IMR-90 (cell line): Measurements from ENCODE around the gene TRIM33.

Experiments
- BHLHE40 ChIP-seq: fragments of 150-350 bp; IDR thresholded peaks from 2 replicates; pipeline ENCODE4 v1.6.1; 2016; ENCODE audit warnings: mild to moderate bottlenecking, low read depth, low read length
- CEBPB ChIP-seq: IDR thresholded peaks from 2 replicates; pipeline ENCODE4 v1.6.1; 2012; ENCODE audit warnings: low read depth, low read length, improper control_type of control experiment
- CTCF ChIP-seq: conservative IDR thresholded peaks from 2 replicates; pipeline ENCODE4 v1.5.1; 2012; ENCODE audit warnings: mild to moderate bottlenecking, low read depth, low read length, improper control_type of control experiment
- ELK1 ChIP-seq: fragments of 150-350 bp; IDR thresholded peaks from 2 replicates; pipeline ENCODE4 v1.6.1; 2016; ENCODE audit warnings: low read depth, mild to moderate bottlenecking, low read length, moderate library complexity, borderline replicate concordance
- FOS ChIP-seq: fragments of 150-350 bp; IDR thresholded peaks from 2 replicates; pipeline ENCODE4 v1.6.1; 2016; ENCODE audit warnings: low read depth, low read length
- MAFK ChIP-seq: IDR thresholded peaks from 2 replicates; pipeline ENCODE4 v1.6.1; 2012; ENCODE audit warnings: low read depth, low read length, improper control_type of control experiment
- MXI1 ChIP-seq: IDR thresholded peaks from 2 replicates; pipeline ENCODE4 v1.6.1; 2012; ENCODE audit warnings: low read depth, mild to moderate bottlenecking, low read length, moderate library complexity, borderline replicate concordance
- NFE2L2 ChIP-seq: fragments of 150-350 bp; IDR thresholded peaks from 2 replicates; pipeline ENCODE4 v1.6.1; 2016; ENCODE audit warnings: low read depth, mild to moderate bottlenecking, low read length
- POLR2A ChIP-seq: IDR thresholded peaks from 2 replicates; pipeline ENCODE4 v1.6.1; 2012; ENCODE audit warnings: mild to moderate bottlenecking, low read depth, low read length
- RAD21 ChIP-seq: IDR thresholded peaks from 2 replicates; pipeline ENCODE4 v1.6.1; 2012; ENCODE audit warnings: low read length, improper control_type of control experiment
- RCOR1 ChIP-seq: IDR thresholded peaks from 2 replicates; pipeline ENCODE4 v1.6.1; 2012; ENCODE audit warnings: mild to moderate bottlenecking, low read length, improper control_type of control experiment; ENCODE audit not compliant: insufficient replicate concordance
- RFX5 ChIP-seq: IDR thresholded peaks from 2 replicates; pipeline ENCODE4 v1.8.0; 2012; ENCODE audit warnings: low read depth, mild to moderate bottlenecking, low read length, moderate library complexity
- SMC3 ChIP-seq: fragments of 150-350 bp; IDR thresholded peaks from 2 replicates; pipeline ENCODE4 v1.6.1; 2016; ENCODE audit warnings: low read depth, mild to moderate bottlenecking, antibody characterized with exemption, low read length, moderate library complexity
- USF2 ChIP-seq: fragments of 150-350 bp; IDR thresholded peaks from 2 replicates; pipeline ENCODE4 v1.6.1; 2017; ENCODE audit warnings: mild to moderate bottlenecking, antibody characterized with exemption, low read length, low read depth

GRCh38 chr1:114558544-114558943, 47.5 kb upstream of the TRIM33 start:
- TF ChIP-seq FOS: no peak
- TF ChIP-seq CTCF: 0 out of 2 replicates have a peak, but pooled peaks have one; percentile 24
- TF ChIP-seq NFE2L2: no peak
- no peak for TF ChIP-seq RFX5
- TF ChIP-seq RCOR1: no peak
- TF ChIP-seq CEBPB: no peak
- TF ChIP-seq SMC3: no peak
- TF ChIP-seq POLR2A: no peak
- no peak for TF ChIP-seq ELK1
- TF ChIP-seq RAD21: 0 out of 2 replicates have a peak, but pooled peaks have one; percentile 5
- no peak for TF ChIP-seq MXI1
- no peak for TF ChIP-seq BHLHE40
- TF ChIP-seq MAFK: no peak
- no peak for TF ChIP-seq USF2
